PC-3 (cell line): ENCODE data around the gene RHOB. TPM values are rescaled to one million over a fixed set of nuclear protein-coding genes. Genes with fewer than 3 reads are reported as not detected.

Experiments
- ATAC-seq: fragments of 200-7000 bp; cut with Tn5 transposase; 2 replicates; pipeline ENCODE4 v1.9.1; 2020; ENCODE audit warnings: mild to moderate bottlenecking, moderate library complexity
- BruUV-seq: library from RNA; stranded (reverse); fragments of 400-500 nt; replicated peaks from 2 replicates; lab custom pipeline; 2021; lab: Mats Ljungman, UMichigan
- CTCF ChIA-PET: fragments of 300-600 bp; sonication (Branson Sonifier 250); formaldehyde crosslinking; loops from one replicate; lab custom pipeline; 2022; ENCODE audit warnings: antibody characterized with exemption; lab: Charles Lee
- POLR2A ChIA-PET: fragments of 300-600 bp; sonication (Branson Sonifier 250); formaldehyde crosslinking; loops from one replicate; lab custom pipeline; 2022; ENCODE audit warnings: antibody characterized with exemption; ENCODE audit not compliant: unreplicated experiment; lab: Charles Lee
- DNase-seq: peaks from one replicate; pipeline ENCODE4 v3.0.0-alpha.2; 2015
- H2AFZ ChIP-seq: fragments of 300-600 bp; sonication (generic); 2 replicates; pipeline ENCODE4 v1.6.0; 2016; ENCODE audit warnings: antibody characterized with exemption, low read length
- H3F3A ChIP-seq: fragments of 300-600 bp; sonication (generic); one replicate; pipeline ENCODE4 v1.6.0; 2017; ENCODE audit warnings: antibody characterized with exemption, low read length, control low read depth, mild to moderate bottlenecking; ENCODE audit not compliant: unreplicated experiment
- H3K27ac ChIP-seq: fragments of 300-600 bp; sonication (generic); 2 replicates; pipeline ENCODE4 v1.5.1; 2016; ENCODE audit warnings: mild to moderate bottlenecking, low read length
- H3K27me3 ChIP-seq: fragments of 300-600 bp; sonication (generic); 2 replicates; pipeline ENCODE4 v1.6.1; 2016; ENCODE audit warnings: low read length, mixed read lengths
- H3K36me3 ChIP-seq: fragments of 300-600 bp; sonication (generic); 2 replicates; pipeline ENCODE4 v1.6.1; 2016; ENCODE audit warnings: low read depth, mixed run types, low read length, mixed read lengths
- H3K4me1 ChIP-seq: fragments of 300-600 bp; sonication (generic); 2 replicates; pipeline ENCODE4 v1.5.1; 2016; ENCODE audit warnings: low read length; ENCODE audit not compliant: insufficient read depth
- H3K4me2 ChIP-seq: fragments of 300-600 bp; sonication (generic); 2 replicates; pipeline ENCODE4 v1.6.0; 2016; ENCODE audit warnings: low read length
- H3K4me3 ChIP-seq: fragments of 300-600 bp; sonication (generic); 2 replicates; pipeline ENCODE4 v1.5.1; 2016; ENCODE audit warnings: mild to moderate bottlenecking, low read length, mixed read lengths
- H3K79me2 ChIP-seq: fragments of 300-600 bp; sonication (generic); 2 replicates; pipeline ENCODE4 v1.6.1; 2017; ENCODE audit warnings: low read length, mixed read lengths
- H3K9ac ChIP-seq: fragments of 300-600 bp; sonication (generic); 2 replicates; pipeline ENCODE4 v1.6.0; 2016; ENCODE audit warnings: mild to moderate bottlenecking, low read length
- H3K9me2 ChIP-seq: fragments of 300-600 bp; sonication (generic); replicated peaks from 2 replicates; pipeline ENCODE4 v1.6.1; 2016; ENCODE audit warnings: mixed run types, low read length, mixed read lengths
- H3K9me3 ChIP-seq: fragments of 300-600 bp; sonication (generic); 2 replicates; pipeline ENCODE4 v1.6.1; 2016; ENCODE audit warnings: low read length, mixed read lengths
- H4K20me1 ChIP-seq: fragments of 300-600 bp; sonication (generic); 2 replicates; pipeline ENCODE4 v1.6.1; 2016; ENCODE audit warnings: low read length, mixed read lengths
- EZH2 ChIP-seq: fragments of 300-600 bp; sonication (generic); IDR thresholded peaks from one replicate; pipeline ENCODE4 v1.6.1; 2017; ENCODE audit warnings: antibody characterized with exemption, mild to moderate bottlenecking, low read length; ENCODE audit not compliant: unreplicated experiment
- EZH2phosphoT487 ChIP-seq: fragments of 300-600 bp; sonication (generic); IDR thresholded peaks from 2 replicates; pipeline ENCODE4 v1.6.1; 2018; ENCODE audit warnings: mild to moderate bottlenecking, antibody characterized with exemption, low read length, borderline replicate concordance
- intact Hi-C: fragments of 100-400 bp; cut with micrococcal nuclease; formaldehyde crosslinking; loops from 2 replicates; pipeline ENCODE4 v1.9.0; 2023
- total RNA-seq: library from RNA; depleted of rRNA; stranded (reverse); fragments of >200 nt; gene quantifications from 2 replicates; pipeline ENCODE4 v1.2.3, GENCODE V29; 2014
- TF ChIP-seq, protein P1 (sequence below): fragments of 300-600 bp; sonication (generic); conservative IDR thresholded peaks from 2 replicates; pipeline ENCODE4 v1.5.1; 2017; ENCODE audit warnings: antibody characterized with exemption, low read depth, mild to moderate bottlenecking, low read length

The RHOB gene
- total RNA-seq, 1 experiment from 2014 or later = 88.5 TPM

GRCh38 chr2:20480913-20481312, 34.0 kb downstream of the RHOB start:
- no peak for ATAC-seq
- Histone ChIP-seq H3K27me3 (no peaks in the 10 kb centered on the region), H3K4me2 (no peak overlapping the region), H3K9me2 (no peaks in the 10 kb centered on the region), H3K27ac (no peak overlapping the region), H3K9ac (no peak overlapping the region), H3K9me3 (no peaks in the 10 kb centered on the region), H3K4me3 (no peak overlapping the region), H3K36me3 (no peaks in the 10 kb centered on the region), H4K20me1 (no peaks in the 10 kb centered on the region), H2AFZ (no peak overlapping the region), H3K4me1 (no peaks in the 10 kb centered on the region), H3K79me2 (no peaks in the 10 kb centered on the region), H3F3A (no peaks in the 10 kb centered on the region)
- no TSS peak for BruUV-seq
- no peak for DNase-seq
- ChIA-PET CTCF (no interaction called here), POLR2A (no interaction called here)
- TF ChIP-seq EZH2phosphoT487 (no peak), EZH2 (no peak)
- TF ChIP-seq, protein P1, sequence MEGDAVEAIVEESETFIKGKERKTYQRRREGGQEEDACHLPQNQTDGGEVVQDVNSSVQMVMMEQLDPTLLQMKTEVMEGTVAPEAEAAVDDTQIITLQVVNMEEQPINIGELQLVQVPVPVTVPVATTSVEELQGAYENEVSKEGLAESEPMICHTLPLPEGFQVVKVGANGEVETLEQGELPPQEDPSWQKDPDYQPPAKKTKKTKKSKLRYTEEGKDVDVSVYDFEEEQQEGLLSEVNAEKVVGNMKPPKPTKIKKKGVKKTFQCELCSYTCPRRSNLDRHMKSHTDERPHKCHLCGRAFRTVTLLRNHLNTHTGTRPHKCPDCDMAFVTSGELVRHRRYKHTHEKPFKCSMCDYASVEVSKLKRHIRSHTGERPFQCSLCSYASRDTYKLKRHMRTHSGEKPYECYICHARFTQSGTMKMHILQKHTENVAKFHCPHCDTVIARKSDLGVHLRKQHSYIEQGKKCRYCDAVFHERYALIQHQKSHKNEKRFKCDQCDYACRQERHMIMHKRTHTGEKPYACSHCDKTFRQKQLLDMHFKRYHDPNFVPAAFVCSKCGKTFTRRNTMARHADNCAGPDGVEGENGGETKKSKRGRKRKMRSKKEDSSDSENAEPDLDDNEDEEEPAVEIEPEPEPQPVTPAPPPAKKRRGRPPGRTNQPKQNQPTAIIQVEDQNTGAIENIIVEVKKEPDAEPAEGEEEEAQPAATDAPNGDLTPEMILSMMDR = no peak
- intact Hi-C loops = no loop called here

- H3K9me2 ChIP-seq = no peaks in the 10 kb centered on the region
- no peak overlapping the region for H3K27ac ChIP-seq
- no peaks in the 10 kb centered on the region for H3K9me3 ChIP-seq
- no peak for DNase-seq
- H3F3A ChIP-seq = no peaks in the 10 kb centered on the region
- H3K9ac ChIP-seq = no peak overlapping the region
- CTCF ChIA-PET = no interaction called here
- H4K20me1 ChIP-seq = no peaks in the 10 kb centered on the region
- no peaks in the 10 kb centered on the region for H3K27me3 ChIP-seq
- no TSS peak for BruUV-seq
- no peaks in the 10 kb centered on the region for H3K36me3 ChIP-seq
- no peaks in the 10 kb centered on the region for H3K79me2 ChIP-seq
- POLR2A ChIA-PET = no interaction called here
- no peak for ATAC-seq
- no peak overlapping the region for H3K4me3 ChIP-seq
- no peaks in the 10 kb centered on the region for H3K4me1 ChIP-seq
- TF ChIP-seq, protein P1 = no peak
- TF ChIP-seq EZH2phosphoT487 (no peak), EZH2 (no peak)
- no peak overlapping the region for H3K4me2 ChIP-seq
- no peak overlapping the region for H2AFZ ChIP-seq
- intact Hi-C loops = no loop called here
Observed at GRCh38 chr2:20481798-20482405, 35.0 kb downstream of the RHOB start.

- intact Hi-C loops = no loop called here
- ATAC-seq = no peak
- POLR2A ChIA-PET = no interaction called here
Observed at GRCh38 chr2:20482725-20483124, 35.9 kb downstream of the RHOB start.

More at GRCh38 chr2:20482725-20483124, 35.9 kb downstream of the RHOB start:
- Histone ChIP-seq H3K4me2 (no peak overlapping the region), H3K36me3 (no peaks in the 10 kb centered on the region), H3K27ac (no peak overlapping the region), H3K79me2 (no peaks in the 10 kb centered on the region), H3K9ac (no peak overlapping the region), H3K9me3 (no peaks in the 10 kb centered on the region), H2AFZ (no peak overlapping the region), H3K4me3 (no peak overlapping the region), H4K20me1 (no peaks in the 10 kb centered on the region), H3K9me2 (no peaks in the 10 kb centered on the region), H3K4me1 (no peaks in the 10 kb centered on the region), H3K27me3 (no peaks in the 10 kb centered on the region), H3F3A (no peaks in the 10 kb centered on the region)
- CTCF ChIA-PET = no interaction called here
- TF ChIP-seq EZH2phosphoT487 = no peak
- TF ChIP-seq EZH2 = no peak
- TF ChIP-seq, protein P1 = no peak
- no TSS peak for BruUV-seq
- no peak for DNase-seq
